Astrocyte (in vitro differentiated cells and primary cell): Measurements from ENCODE around the gene SLC9A3.

Source experiments
- EZH2 ChIP-seq: IDR thresholded peaks from 2 replicates; pipeline ENCODE4 v1.6.1; 2012; ENCODE audit warnings: mild to moderate bottlenecking, low read length, inconsistent platforms; ENCODE audit not compliant: insufficient read depth
- TF ChIP-seq, protein P1 (sequence below): IDR thresholded peaks from 2 replicates; pipeline ENCODE4 v1.5.1; 2011; ENCODE audit warnings: low read depth, mild to moderate bottlenecking, inconsistent platforms, low read length, moderate library complexity; ENCODE audit not compliant: insufficient read depth

- TF ChIP-seq, protein P1, sequence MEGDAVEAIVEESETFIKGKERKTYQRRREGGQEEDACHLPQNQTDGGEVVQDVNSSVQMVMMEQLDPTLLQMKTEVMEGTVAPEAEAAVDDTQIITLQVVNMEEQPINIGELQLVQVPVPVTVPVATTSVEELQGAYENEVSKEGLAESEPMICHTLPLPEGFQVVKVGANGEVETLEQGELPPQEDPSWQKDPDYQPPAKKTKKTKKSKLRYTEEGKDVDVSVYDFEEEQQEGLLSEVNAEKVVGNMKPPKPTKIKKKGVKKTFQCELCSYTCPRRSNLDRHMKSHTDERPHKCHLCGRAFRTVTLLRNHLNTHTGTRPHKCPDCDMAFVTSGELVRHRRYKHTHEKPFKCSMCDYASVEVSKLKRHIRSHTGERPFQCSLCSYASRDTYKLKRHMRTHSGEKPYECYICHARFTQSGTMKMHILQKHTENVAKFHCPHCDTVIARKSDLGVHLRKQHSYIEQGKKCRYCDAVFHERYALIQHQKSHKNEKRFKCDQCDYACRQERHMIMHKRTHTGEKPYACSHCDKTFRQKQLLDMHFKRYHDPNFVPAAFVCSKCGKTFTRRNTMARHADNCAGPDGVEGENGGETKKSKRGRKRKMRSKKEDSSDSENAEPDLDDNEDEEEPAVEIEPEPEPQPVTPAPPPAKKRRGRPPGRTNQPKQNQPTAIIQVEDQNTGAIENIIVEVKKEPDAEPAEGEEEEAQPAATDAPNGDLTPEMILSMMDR, result no peak
- TF ChIP-seq EZH2, result no peak
Observed at GRCh38 chr5:556909-557441, 32.7 kb upstream of the SLC9A3 start.
